Adipocyte (in vitro differentiated cells): Measurements from ENCODE around the gene ACTN4.

Experiments
- DNase-seq: peaks from one replicate; pipeline ENCODE4 v3.0.0-alpha.2; 2015; ENCODE audit warnings: low read depth
- H3K27me3 ChIP-seq: replicated peaks from 2 replicates; pipeline ENCODE4 v1.7.0; 2013; ENCODE audit warnings: mild to moderate bottlenecking, low read length, moderate library complexity; ENCODE audit not compliant: control insufficient read depth, insufficient read depth
- H3K36me3 ChIP-seq: 2 replicates; pipeline ENCODE4 v1.7.0; 2013; ENCODE audit warnings: low read length, mild to moderate bottlenecking, moderate library complexity; ENCODE audit not compliant: control insufficient read depth, insufficient read depth, severe bottlenecking
- H3K4me1 ChIP-seq: 2 replicates; pipeline ENCODE4 v1.7.0; 2013; ENCODE audit warnings: mild to moderate bottlenecking, low read length, moderate library complexity; ENCODE audit not compliant: control insufficient read depth, insufficient read depth
- H3K4me3 ChIP-seq: 2 replicates; pipeline ENCODE4 v1.7.0; 2013; ENCODE audit warnings: mild to moderate bottlenecking, low read length, moderate library complexity
- H3K9ac ChIP-seq: 2 replicates; pipeline ENCODE4 v1.7.0; 2013; ENCODE audit warnings: mild to moderate bottlenecking, low read length, moderate library complexity
- H3K9me3 ChIP-seq: 2 replicates; pipeline ENCODE4 v1.7.0; 2013; ENCODE audit warnings: mild to moderate bottlenecking, low read length, moderate library complexity; ENCODE audit not compliant: control insufficient read depth

The ACTN4 gene

GRCh38 chr19:38773469-38774177 lies 126.2 kb downstream of the ACTN4 start, which contains the start of gene LGALS7:
Gene LGALS7, minus strand, starts transcription at chr19:38773517. Its CDS starts 25 bp downstream, at chr19:38773492.
- Histone ChIP-seq H3K4me1 (no peaks in the 10 kb centered on the region), H3K36me3 (no peaks in the 10 kb centered on the region), H3K27me3 (peaks cover under 1% of the 10 kb centered on the region), H3K9me3 (no peaks in the 10 kb centered on the region), H3K4me3 (no peak within 1 kb of the TSS), H3K9ac (no peak within 1 kb of the TSS)
- DNase-seq, result no peak

- no peaks in the 10 kb centered on the region for H3K4me1 ChIP-seq
- no peak overlapping the region for H3K9ac ChIP-seq
- no peak overlapping the region for H3K4me3 ChIP-seq
- no peak for DNase-seq
- H3K36me3 ChIP-seq, result no peaks in the 10 kb centered on the region
- peaks cover 4% of the 10 kb centered on the region for H3K27me3 ChIP-seq
- H3K9me3 ChIP-seq, result no peaks in the 10 kb centered on the region
Observed at GRCh38 chr19:38774181-38774950, 126.9 kb downstream of the ACTN4 start.

DNA sequence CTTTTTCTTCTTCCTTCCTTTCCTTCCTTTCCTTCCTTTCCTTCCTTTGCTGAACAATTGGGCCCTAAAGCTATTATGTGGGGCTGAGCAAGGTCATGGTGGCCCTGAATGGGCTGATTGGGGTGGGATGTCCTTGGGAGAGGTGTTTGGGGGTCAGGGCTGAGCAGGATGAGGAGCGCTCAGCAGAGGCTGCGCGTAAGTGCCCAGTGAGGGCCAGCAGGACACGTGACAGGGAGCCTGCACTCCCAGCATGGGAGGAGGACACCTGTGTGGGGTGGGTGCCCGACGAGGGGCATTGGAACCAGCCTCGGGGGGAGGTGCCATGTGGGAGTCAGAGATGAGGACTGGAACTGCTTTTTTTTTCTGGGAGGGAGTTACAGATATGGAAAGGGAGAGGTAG lies 131.3 kb downstream of the ACTN4 start:
- DNase-seq, result no peak
- H3K36me3 ChIP-seq, result no peaks in the 10 kb centered on the region
- H3K27me3 ChIP-seq, result peaks cover 17% of the 10 kb centered on the region
- H3K9ac ChIP-seq, result no peak overlapping the region
- H3K4me3 ChIP-seq, result no peak overlapping the region
- no peaks in the 10 kb centered on the region for H3K4me1 ChIP-seq
- H3K9me3 ChIP-seq, result no peaks in the 10 kb centered on the region

- H3K9me3 ChIP-seq, result no peaks in the 10 kb centered on the region
- peaks cover 17% of the 10 kb centered on the region for H3K27me3 ChIP-seq
- H3K36me3 ChIP-seq, result no peaks in the 10 kb centered on the region
- H3K9ac ChIP-seq, result no peak overlapping the region
- H3K4me1 ChIP-seq, result no peaks in the 10 kb centered on the region
- no peak for DNase-seq
- H3K4me3 ChIP-seq, result no peak overlapping the region
Observed at GRCh38 chr19:38780443-38780842, 133.0 kb downstream of the ACTN4 start.

GRCh38 chr19:38781058-38781457 lies 133.6 kb downstream of the ACTN4 start:
- Histone ChIP-seq H3K36me3 (no peaks in the 10 kb centered on the region), H3K9me3 (no peaks in the 10 kb centered on the region), H3K4me1 (no peaks in the 10 kb centered on the region), H3K9ac (no peak overlapping the region), H3K27me3 (peaks cover 17% of the 10 kb centered on the region), H3K4me3 (no peak overlapping the region)
- no peak for DNase-seq
